Measurements from ENCODE around the gene CABLES1. TPM values are rescaled to one million over a fixed set of nuclear protein-coding genes. Genes with fewer than 3 reads are reported as not detected.
A peak's percentile ranks its signal among the peaks of the same experiment; 100 is the strongest.

CABLES1 gene
- polyA plus RNA-seq, 1 donor (not counting 4 experiments of a cell fraction or from before 2014, with no cell fraction given): 1.00 TPM

DNA sequence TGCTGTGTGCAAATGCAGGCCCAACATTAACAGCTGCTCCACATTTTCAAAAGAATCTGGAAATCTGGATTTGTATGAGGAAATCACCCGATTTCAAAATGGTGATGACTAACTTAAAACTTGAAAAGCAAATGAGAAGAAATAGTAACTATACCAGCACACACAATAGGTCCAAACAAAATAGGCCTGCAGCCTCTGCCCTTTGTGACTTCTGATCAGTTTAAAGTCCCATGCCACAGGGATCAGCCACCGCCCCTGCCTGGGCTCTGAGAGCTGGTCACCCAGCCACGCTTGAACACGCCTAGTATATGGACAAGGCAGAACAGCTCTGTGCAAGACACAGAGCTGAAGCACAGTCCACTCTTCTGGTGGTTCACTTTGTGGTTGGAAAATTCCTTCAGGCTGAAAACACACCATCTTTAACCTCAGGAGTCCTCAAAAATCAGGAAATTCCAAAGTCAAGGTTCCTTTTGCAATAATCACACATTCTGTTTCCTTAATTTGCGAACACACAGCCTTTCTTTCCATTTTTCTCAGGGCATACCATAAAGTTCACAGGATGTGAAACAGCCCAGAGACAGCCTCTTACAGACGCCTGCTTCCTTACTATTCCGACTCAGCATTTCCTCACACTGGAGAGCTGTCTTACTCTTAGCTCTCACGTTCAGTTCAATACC is 167.7 kb downstream of the CABLES1 start:
- peak overlapping the region; percentile 8 for H3K4me2 ChIP-seq (ENCODE audit: control insufficient read depth, extremely low read depth, insufficient read depth, low read depth, low read length)
- no peak overlapping the region for H3K4me3 ChIP-seq (ENCODE audit: control insufficient read depth in 2 of 3, extremely low read depth in 1 of 3, insufficient read depth in 2 of 3, low read depth in 1 of 3, low read length in 3 of 3)
- H3K9me1 ChIP-seq (ENCODE audit: control insufficient read depth, extremely low read depth, insufficient read depth, low read length): peaks cover 2% of the 10 kb centered on the region
- H3K4me1 ChIP-seq (ENCODE audit: control insufficient read depth, extremely low read depth, insufficient read depth, low read length): peaks cover 22% of the 10 kb centered on the region
- H2AFZ ChIP-seq (ENCODE audit: control insufficient read depth, low read length): peak overlapping the region; percentile 27
- H3K9ac ChIP-seq (ENCODE audit: control insufficient read depth, extremely low read depth, insufficient read depth, low read length): peak overlapping the region; percentile 26
- H3K27ac ChIP-seq (ENCODE audit: control insufficient read depth, insufficient read depth, low read length): peak overlapping the region; percentile 33
- no peaks in the 10 kb centered on the region for H3K79me2 ChIP-seq (ENCODE audit: control insufficient read depth, insufficient read depth, low read length)
- peak; percentile 28 for DNase-seq (ENCODE audit: low read depth, low spot score)
- no peaks in the 10 kb centered on the region for H3K36me3 ChIP-seq (ENCODE audit: control insufficient read depth in 2 of 2, extremely low read depth in 1 of 2, insufficient read depth in 2 of 2, low read length in 2 of 2)
- no peaks in the 10 kb centered on the region for H3K27me3 ChIP-seq (ENCODE audit: control insufficient read depth, extremely low read depth, insufficient read depth, low read length)
- dilution Hi-C loops (cut with MboI; ENCODE audit: extremely low pct_ligation_motif_present, low sequenced_read_pairs): no loop called here
- no peaks in the 10 kb centered on the region for H3K9me3 ChIP-seq (ENCODE audit: control insufficient read depth, low read depth, low read length)
- no peaks in the 10 kb centered on the region for H4K20me1 ChIP-seq (ENCODE audit: control insufficient read depth, extremely low read depth, insufficient read depth, low read length)
- TF ChIP-seq, protein P1, sequence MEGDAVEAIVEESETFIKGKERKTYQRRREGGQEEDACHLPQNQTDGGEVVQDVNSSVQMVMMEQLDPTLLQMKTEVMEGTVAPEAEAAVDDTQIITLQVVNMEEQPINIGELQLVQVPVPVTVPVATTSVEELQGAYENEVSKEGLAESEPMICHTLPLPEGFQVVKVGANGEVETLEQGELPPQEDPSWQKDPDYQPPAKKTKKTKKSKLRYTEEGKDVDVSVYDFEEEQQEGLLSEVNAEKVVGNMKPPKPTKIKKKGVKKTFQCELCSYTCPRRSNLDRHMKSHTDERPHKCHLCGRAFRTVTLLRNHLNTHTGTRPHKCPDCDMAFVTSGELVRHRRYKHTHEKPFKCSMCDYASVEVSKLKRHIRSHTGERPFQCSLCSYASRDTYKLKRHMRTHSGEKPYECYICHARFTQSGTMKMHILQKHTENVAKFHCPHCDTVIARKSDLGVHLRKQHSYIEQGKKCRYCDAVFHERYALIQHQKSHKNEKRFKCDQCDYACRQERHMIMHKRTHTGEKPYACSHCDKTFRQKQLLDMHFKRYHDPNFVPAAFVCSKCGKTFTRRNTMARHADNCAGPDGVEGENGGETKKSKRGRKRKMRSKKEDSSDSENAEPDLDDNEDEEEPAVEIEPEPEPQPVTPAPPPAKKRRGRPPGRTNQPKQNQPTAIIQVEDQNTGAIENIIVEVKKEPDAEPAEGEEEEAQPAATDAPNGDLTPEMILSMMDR (optimal IDR thresholded peaks at IDR 0.05 in 1 of 3, IDR thresholded peaks at IDR 0.05 in 1 of 3, conservative IDR thresholded peaks at IDR 0.05 in 1 of 3; ENCODE audit: extremely low read depth in 1 of 3, insufficient read depth in 2 of 3, low read length in 3 of 3): no peak
- TF ChIP-seq EZH2 (IDR thresholded peaks at IDR 0.05; ENCODE audit: low read length): no peak
- peak; percentile 80 for FAIRE-seq

DNA sequence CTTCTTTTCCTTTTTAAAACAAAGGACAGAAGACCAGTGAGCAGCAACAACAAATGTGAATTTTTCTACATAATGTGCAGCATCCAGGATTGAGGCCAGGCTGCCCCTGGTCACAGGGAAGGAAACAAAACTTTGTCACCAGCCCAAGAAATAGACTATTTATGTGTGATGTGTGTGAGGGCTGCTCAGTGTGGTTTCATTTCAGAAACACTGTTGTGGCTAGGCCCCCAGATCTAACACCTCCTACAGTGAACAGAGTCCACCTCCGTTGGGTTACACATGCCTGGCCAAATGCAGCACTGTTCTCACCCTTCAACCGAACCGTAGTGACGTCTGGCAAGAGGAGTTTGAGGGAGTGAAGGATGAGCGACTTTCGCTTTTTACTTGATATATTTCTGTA is 171.5 kb downstream of the CABLES1 start:
- no peak overlapping the region for H2AFZ ChIP-seq (ENCODE audit: control insufficient read depth, low read length)
- no peak overlapping the region for H3K4me2 ChIP-seq (ENCODE audit: control insufficient read depth, extremely low read depth, insufficient read depth, low read depth, low read length)
- peaks cover 1 to 3% of the 10 kb centered on the region in 2 experiments for H3K36me3 ChIP-seq (ENCODE audit: control insufficient read depth in 2 of 2, extremely low read depth in 1 of 2, insufficient read depth in 2 of 2, low read length in 2 of 2)
- peaks cover 2% of the 10 kb centered on the region for H3K9me1 ChIP-seq (ENCODE audit: control insufficient read depth, extremely low read depth, insufficient read depth, low read length)
- no peaks in the 10 kb centered on the region for H4K20me1 ChIP-seq (ENCODE audit: control insufficient read depth, extremely low read depth, insufficient read depth, low read length)
- no peak overlapping the region for H3K27ac ChIP-seq (ENCODE audit: control insufficient read depth, insufficient read depth, low read length)
- TF ChIP-seq EZH2 (IDR thresholded peaks at IDR 0.05; ENCODE audit: low read length): no peak
- TF ChIP-seq, protein P1 (optimal IDR thresholded peaks at IDR 0.05 in 1 of 3, IDR thresholded peaks at IDR 0.05 in 1 of 3, conservative IDR thresholded peaks at IDR 0.05 in 1 of 3; ENCODE audit: extremely low read depth in 1 of 3, insufficient read depth in 2 of 3, low read length in 3 of 3): no peak
- H3K4me1 ChIP-seq (ENCODE audit: control insufficient read depth, extremely low read depth, insufficient read depth, low read length): peaks cover 28% of the 10 kb centered on the region
- dilution Hi-C loops (cut with MboI; ENCODE audit: extremely low pct_ligation_motif_present, low sequenced_read_pairs): no loop called here
- H3K27me3 ChIP-seq (ENCODE audit: control insufficient read depth, extremely low read depth, insufficient read depth, low read length): no peaks in the 10 kb centered on the region
- DNase-seq (ENCODE audit: low read depth, low spot score): no peak
- H3K9ac ChIP-seq (ENCODE audit: control insufficient read depth, extremely low read depth, insufficient read depth, low read length): no peak overlapping the region
- FAIRE-seq: no peak
- no peaks in the 10 kb centered on the region for H3K79me2 ChIP-seq (ENCODE audit: control insufficient read depth, insufficient read depth, low read length)
- no peaks in the 10 kb centered on the region for H3K9me3 ChIP-seq (ENCODE audit: control insufficient read depth, low read depth, low read length)
- H3K4me3 ChIP-seq (ENCODE audit: control insufficient read depth in 2 of 3, extremely low read depth in 1 of 3, insufficient read depth in 2 of 3, low read depth in 1 of 3, low read length in 3 of 3): no peak overlapping the region

All from keratinocyte (primary cell).